Measurements from ENCODE around the gene ENTPD7. TPM values are rescaled to one million over a fixed set of nuclear protein-coding genes. Genes with fewer than 3 reads are reported as not detected.

Gene ENTPD7
- total and polyA plus RNA-seq, 9 of the 15 experiments (the other 6 are each of a cell fraction or from before 2014, with no cell fraction given): 1.4 to 13.9 (median 8.5) TPM

- no TSS peak for BruUV-seq (replicated peaks)
- Histone ChIP-seq H4K20me1 (replicated peaks; ENCODE audit: control insufficient read depth, insufficient read depth, low read length) (no peaks in the 10 kb centered on the region), H3K4me1 (replicated peaks in 1 of 2; ENCODE audit: control insufficient read depth in 2 of 2, insufficient read depth in 2 of 2, low read length in 2 of 2) (peaks cover 3 to 16% of the 10 kb centered on the region in 2 experiments; a peak in 3 of 5 replicates), H3K36me3 (ENCODE audit: control insufficient read depth, insufficient read depth, low read length) (no peaks in the 10 kb centered on the region), H3K9ac (ENCODE audit: insufficient read depth in 1 of 2, low read depth in 2 of 2, low read length in 2 of 2) (no peak overlapping the region), H3K27ac (ENCODE audit: extremely low read depth, low read depth, low read length) (no peak overlapping the region), H3K4me3 (no peak overlapping the region), H2AFZ (ENCODE audit: low read depth, low read length) (no peak overlapping the region), H3K79me2 (ENCODE audit: control insufficient read depth, insufficient read depth, low read length) (peaks cover 4% of the 10 kb centered on the region), H3K9me3 (replicated peaks; ENCODE audit: control insufficient read depth, insufficient read depth, low read depth, low read length) (no peaks in the 10 kb centered on the region), H3K4me2 (ENCODE audit: insufficient read depth, low read length) (no peak overlapping the region), H3K9me1 (ENCODE audit: control insufficient read depth, insufficient read depth, low read length) (no peaks in the 10 kb centered on the region), H3K27me3 (ENCODE audit: control insufficient read depth in 2 of 2, insufficient read depth in 2 of 2, low read length in 2 of 2) (no peaks in the 10 kb centered on the region)
- WGBS (ENCODE audit: insufficient coverage, low coverage, missing lambda C conversion rate): 36% methylated on average over 9 of the region's 9 CpGs
- DNase-seq (ENCODE audit: extremely low read depth in 1 of 4, low spot score in 3 of 4): peak in 1 of 4 experiments; percentile 7
- POLR2A ChIA-PET: no interaction called here
- no peak for ATAC-seq
- CTCF ChIA-PET (ENCODE audit: low intra/inter-chr PET ratio): no interaction called here
- FAIRE-seq: no peak
- TF ChIP-seq, protein P1, sequence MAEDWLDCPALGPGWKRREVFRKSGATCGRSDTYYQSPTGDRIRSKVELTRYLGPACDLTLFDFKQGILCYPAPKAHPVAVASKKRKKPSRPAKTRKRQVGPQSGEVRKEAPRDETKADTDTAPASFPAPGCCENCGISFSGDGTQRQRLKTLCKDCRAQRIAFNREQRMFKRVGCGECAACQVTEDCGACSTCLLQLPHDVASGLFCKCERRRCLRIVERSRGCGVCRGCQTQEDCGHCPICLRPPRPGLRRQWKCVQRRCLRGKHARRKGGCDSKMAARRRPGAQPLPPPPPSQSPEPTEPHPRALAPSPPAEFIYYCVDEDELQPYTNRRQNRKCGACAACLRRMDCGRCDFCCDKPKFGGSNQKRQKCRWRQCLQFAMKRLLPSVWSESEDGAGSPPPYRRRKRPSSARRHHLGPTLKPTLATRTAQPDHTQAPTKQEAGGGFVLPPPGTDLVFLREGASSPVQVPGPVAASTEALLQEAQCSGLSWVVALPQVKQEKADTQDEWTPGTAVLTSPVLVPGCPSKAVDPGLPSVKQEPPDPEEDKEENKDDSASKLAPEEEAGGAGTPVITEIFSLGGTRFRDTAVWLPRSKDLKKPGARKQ (CRISPR knock-in tag; IDR thresholded peaks at IDR 0.05): no peak
- TF ChIP-seq L3MBTL2 (IDR thresholded peaks at IDR 0.05) (peak; percentile 27; the same call in 1 of the 2 replicates), KLF6 (CRISPR knock-in tag; IDR thresholded peaks at IDR 0.05; ENCODE audit: borderline replicate concordance) (no peak), MYC (IDR thresholded peaks at IDR 0.05; ENCODE audit: low read depth, low read length) (no peak), MYC (CRISPR knock-in tag; IDR thresholded peaks at IDR 0.05; ENCODE audit: borderline replicate concordance, low read depth) (no peak), CBFA2T3 (IDR thresholded peaks at IDR 0.05) (no peak), ZNF436 (CRISPR knock-in tag; IDR thresholded peaks at IDR 0.05) (no peak), BACH1 (tag; IDR thresholded peaks at IDR 0.05) (no peak)
- in situ Hi-C loops (cut with MboI) (no loop called here), intact Hi-C loops (cut with micrococcal nuclease) (no loop called here)
These were observed 4.7 kb upstream of the ENTPD7 start for GRCh38 chr10:99654390-99655175.
